T-cell (primary cell): ENCODE data around the gene HSDL2. TPM values are rescaled to one million over a fixed set of nuclear protein-coding genes. Genes with fewer than 3 reads are reported as not detected.
"Not testable (repeated sequence)": the region's sequence is repeated elsewhere in the genome, so short reads cannot be mapped to it uniquely, and the experiment has no call there.

ENCODE experiments used
- ATAC-seq, 4 experiments: fragments of 200-7000 bp in 3 of 4; fragments of 150-1000 bp in 1 of 4; cut with Tn5 transposase; replicated peaks in 1 of 4; 1 replicate in 3 of 4; 2 replicates in 1 of 4; pipeline ENCODE4 v1.10.0; 2021; ENCODE audit warnings: moderate library complexity in 3 of 4, mild to moderate bottlenecking in 2 of 4, moderate number of reproducible peaks in 1 of 4
- CTCF ChIA-PET, 2 donors: fragments of 300-600 bp; sonication (Branson Sonifier 250); formaldehyde crosslinking; loops; one replicate each; lab custom pipeline; 2022; ENCODE audit warnings: antibody characterized with exemption in 2 of 2; lab: Charles Lee
- POLR2A ChIA-PET, 2 donors: fragments of 300-600 bp; sonication (Branson Sonifier 250); formaldehyde crosslinking; loops; one replicate each; lab custom pipeline; 2022; ENCODE audit warnings: antibody characterized with exemption in 2 of 2; lab: Charles Lee
- DNase-seq, 35 experiments: peaks; one replicate each; pipeline versions ENCODE4 v3.0.0 to v3.0.0-alpha.2; 2013 to 2023
- H3K27ac ChIP-seq: one replicate; pipeline ENCODE4 v1.5.1; 2013; ENCODE audit warnings: low read length
- H3K27me3 ChIP-seq, 2 experiments: replicated peaks in 1 of 2; 1 replicate in 1 of 2; 2 replicates in 1 of 2; pipeline versions ENCODE4 v1.6.1 to v1.7.0; 2013; ENCODE audit warnings: low read length in 1 of 2, mixed read lengths in 1 of 2; ENCODE audit not compliant: control insufficient read depth in 2 of 2, insufficient read depth in 2 of 2; ENCODE audit errors: extremely low read depth in 1 of 2
- H3K36me3 ChIP-seq, 2 donors: 1 replicate in 1 of 2; 2 replicates in 1 of 2; pipeline versions ENCODE4 v1.6.1 to v1.7.0; 2013; ENCODE audit warnings: low read length in 1 of 2; ENCODE audit not compliant: control insufficient read depth in 2 of 2, insufficient read depth in 1 of 2; ENCODE audit errors: extremely low read depth in 1 of 2
- H3K4me1 ChIP-seq, 2 experiments: 1 replicate in 1 of 2; 2 replicates in 1 of 2; pipeline versions ENCODE4 v1.6.1 to v1.7.0; 2013; ENCODE audit warnings: low read length in 2 of 2, mixed read lengths in 1 of 2; ENCODE audit not compliant: insufficient read depth in 2 of 2, control insufficient read depth in 1 of 2; ENCODE audit errors: extremely low read depth in 1 of 2
- H3K4me3 ChIP-seq, 2 donors: 1 replicate in 1 of 2; 2 replicates in 1 of 2; pipeline versions ENCODE4 v1.5.1 to v1.7.0; 2013; ENCODE audit warnings: mild to moderate bottlenecking in 2 of 2, low read length in 1 of 2, moderate library complexity in 1 of 2; ENCODE audit not compliant: control insufficient read depth in 1 of 2; ENCODE audit errors: extremely low read depth in 1 of 2
- H3K9me3 ChIP-seq: 2 replicates; pipeline ENCODE4 v1.7.0; 2013
- H3K27ac Mint-ChIP-seq, 2 donors: one replicate each; pipeline ENCODE4 v1.8.0; 2020 to 2021; ENCODE audit warnings: mild to moderate bottlenecking in 2 of 2, mixed read lengths in 2 of 2
- H3K27me3 Mint-ChIP-seq, 2 donors: one replicate each; pipeline ENCODE4 v1.8.0; 2021 to 2022; ENCODE audit warnings: mixed read lengths in 2 of 2
- H3K36me3 Mint-ChIP-seq: one replicate; pipeline ENCODE4 v1.8.0; 2021; ENCODE audit warnings: mixed read lengths
- H3K4me1 Mint-ChIP-seq, 3 donors: one replicate each; pipeline ENCODE4 v1.8.0; 2020 to 2022; ENCODE audit warnings: mixed read lengths in 3 of 3, mild to moderate bottlenecking in 1 of 3
- H3K4me3 Mint-ChIP-seq, 3 donors: one replicate each; pipeline ENCODE4 v1.8.0; 2020 to 2022; ENCODE audit warnings: mild to moderate bottlenecking in 3 of 3, mixed read lengths in 3 of 3, moderate library complexity in 3 of 3
- H3K9me3 Mint-ChIP-seq, 3 donors: one replicate each; pipeline ENCODE4 v1.8.0; 2020 to 2022; ENCODE audit warnings: mixed read lengths in 3 of 3
- WGBS: methylation state at CpG from one replicate; pipeline ENCODE4 v1.1.5; 2013; ENCODE audit warnings: missing lambda C conversion rate; ENCODE audit not compliant: insufficient coverage; 5-methylcytosine and 5-hydroxymethylcytosine counted together
- total RNA-seq, 35 experiments: library from RNA in 6 of 35; stranded (reverse) in 6 of 35; fragments of 120-200 nt in 1 of 35; gene quantifications; one replicate each; pipeline versions ENCODE4 v1.2.1 to v1.2.4 and lab custom pipeline; 2013 to 2026

HSDL2 gene
- total RNA-seq, 5 donors from 2014 or later (not counting 1 experiment from before 2014, with no cell fraction given) = 9.1 to 11.8 (median 10.8) TPM

GRCh38 chr9:112512377-112512776, 132.5 kb downstream of the HSDL2 start:
- H3K4me3 Mint-ChIP-seq, ATAC-seq: not testable (repeated sequence)

DNA sequence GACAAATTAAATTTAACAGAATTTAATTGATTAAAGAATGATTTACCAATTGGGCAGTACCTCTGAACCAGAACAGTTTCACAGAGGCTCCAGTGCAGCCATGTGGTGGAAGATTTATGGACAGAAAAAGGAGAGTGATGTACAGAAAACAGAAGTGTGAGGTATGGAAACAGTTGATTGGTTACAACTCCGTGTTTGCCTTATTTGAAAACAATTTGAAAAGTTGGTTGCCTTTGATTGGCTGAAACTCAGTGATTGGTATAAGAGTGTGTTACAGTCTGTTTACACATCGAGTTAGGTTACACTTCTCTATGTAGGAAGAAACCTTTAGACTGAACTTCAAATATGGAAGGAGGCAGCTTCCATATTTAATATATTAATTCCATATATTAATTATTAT, 136.9 kb downstream of the HSDL2 start:
- CTCF ChIA-PET = no interaction called here
- no peaks in the 10 kb centered on the region for H3K4me1 ChIP-seq
- no peaks in the 10 kb centered on the region for H3K4me1 Mint-ChIP-seq
- H3K4me3 ChIP-seq = no peak overlapping the region
- no peak overlapping the region for H3K27ac Mint-ChIP-seq
- ATAC-seq (no peak), DNase-seq (no peak)
- H3K9me3 Mint-ChIP-seq = no peaks in the 10 kb centered on the region
- no peaks in the 10 kb centered on the region for H3K27me3 ChIP-seq
- H3K27me3 Mint-ChIP-seq = no peaks in the 10 kb centered on the region
- POLR2A ChIA-PET = no interaction called here
- no peaks in the 10 kb centered on the region for H3K9me3 ChIP-seq
- H3K27ac ChIP-seq = no peak overlapping the region
- no peaks in the 10 kb centered on the region for H3K36me3 Mint-ChIP-seq
- H3K36me3 ChIP-seq = no peaks in the 10 kb centered on the region
- 100% methylated on average over 1 of the region's 2 CpGs for WGBS
- no peak overlapping the region for H3K4me3 Mint-ChIP-seq

More at GRCh38 chr9:112512377-112512776, 132.5 kb downstream of the HSDL2 start:
- H3K36me3 Mint-ChIP-seq, H3K27ac Mint-ChIP-seq, H3K9me3 Mint-ChIP-seq, H3K4me1 Mint-ChIP-seq, H3K4me3 ChIP-seq, H3K27me3 ChIP-seq, DNase-seq, H3K27ac ChIP-seq, H3K9me3 ChIP-seq, H3K27me3 Mint-ChIP-seq, H3K4me1 ChIP-seq, CTCF ChIA-PET, H3K36me3 ChIP-seq: not testable (repeated sequence)
- whole genome bisulfite sequencing = no CpG with 5 or more reads among the region's 4 CpGs
- POLR2A ChIA-PET = interaction anchor here in 1 of 2 donors (0.7 kb wide), 1 partner anchor 28 kb away, joined by 4 read pairs; no protein-coding TSS in a partner anchor

DNA sequence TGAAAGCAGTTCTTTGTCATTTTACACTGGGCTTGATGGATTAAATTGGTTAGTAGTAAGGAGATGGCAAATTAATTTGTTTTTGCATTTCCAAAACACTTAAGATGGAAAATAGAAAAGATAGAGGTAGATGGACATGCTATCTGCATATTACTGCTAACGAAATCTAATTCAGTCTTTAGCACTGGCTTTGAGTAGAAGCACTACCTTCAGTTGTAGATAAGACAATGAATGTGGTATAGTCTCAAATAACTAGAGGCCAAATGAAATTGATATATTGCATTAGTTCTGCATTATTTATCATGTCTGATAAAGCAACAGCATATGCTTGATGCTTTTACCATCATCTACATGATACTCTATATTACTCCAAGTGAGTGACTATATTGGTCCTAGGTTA, 140.2 kb downstream of the HSDL2 start:
- ATAC-seq = no peak
- Mint-ChIP-seq H3K36me3 (no peaks in the 10 kb centered on the region), H3K4me3 (no peak overlapping the region), H3K27me3 (no peaks in the 10 kb centered on the region), H3K4me1 (no peaks in the 10 kb centered on the region), H3K9me3 (no peaks in the 10 kb centered on the region), H3K27ac (peak overlapping the region in 1 of 2 donors; percentile 44)
- CTCF ChIA-PET = no interaction called here
- Histone ChIP-seq H3K27me3 (no peaks in the 10 kb centered on the region), H3K9me3 (no peaks in the 10 kb centered on the region), H3K27ac (no peak overlapping the region), H3K4me1 (no peaks in the 10 kb centered on the region), H3K36me3 (no peaks in the 10 kb centered on the region), H3K4me3 (no peak overlapping the region)
- no peak for DNase-seq
- WGBS = no CpG with 5 or more reads among the region's 1 CpG
- POLR2A ChIA-PET = no interaction called here

DNA sequence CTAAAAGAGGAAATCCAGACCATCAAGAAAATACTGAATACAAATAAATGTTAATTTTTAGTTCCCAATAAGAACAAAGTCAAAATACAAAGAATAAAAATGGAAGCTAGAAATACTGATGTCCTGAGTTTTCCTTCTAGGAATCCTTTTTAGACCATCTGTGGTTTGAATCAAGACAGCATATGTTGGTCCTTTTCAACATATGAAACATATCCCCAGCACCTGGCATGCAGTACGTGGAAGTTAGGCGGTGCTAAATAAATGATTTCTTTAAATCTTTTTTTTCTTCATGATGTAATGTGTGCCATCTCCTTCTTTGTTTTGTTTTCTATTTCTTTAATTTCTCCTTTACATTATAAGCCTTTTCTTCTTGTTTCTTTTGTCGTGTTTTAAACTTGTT, 140.7 kb downstream of the HSDL2 start:
- Histone ChIP-seq H3K27me3 (no peaks in the 10 kb centered on the region), H3K27ac (no peak overlapping the region), H3K36me3 (no peaks in the 10 kb centered on the region), H3K4me1 (no peaks in the 10 kb centered on the region), H3K9me3 (no peaks in the 10 kb centered on the region), H3K4me3 (no peak overlapping the region)
- ChIA-PET POLR2A (interaction anchor here in 1 of 2 donors (0.5 kb wide), 1 partner anchor 382 kb away, joined by 6 read pairs; no protein-coding TSS in a partner anchor), CTCF (no interaction called here)
- DNase-seq (no peak), ATAC-seq (no peak)
- Mint-ChIP-seq H3K9me3 (no peaks in the 10 kb centered on the region), H3K4me3 (no peak overlapping the region), H3K27me3 (no peaks in the 10 kb centered on the region), H3K27ac (no peak overlapping the region), H3K4me1 (no peaks in the 10 kb centered on the region), H3K36me3 (no peaks in the 10 kb centered on the region)
- WGBS = no CpG with 5 or more reads among the region's 3 CpGs

Other genes with a start within 250 kb of the HSDL2 start
- gene SUSD1, start 204.8 kb upstream of the HSDL2 start, total RNA-seq = 10 to 100 TPM in 2 of 5 donors, 1 to 10 TPM in 3; 5.6 to 17.5 (median 7.9) TPM
- 100 to 1,000 TPM; 107 to 116 (median 109) TPM for gene PTBP3, start 46.5 kb upstream of the HSDL2 start, total RNA-seq
- 1 to 10 TPM; 4.6 to 6.4 (median 6.2) TPM for gene KIAA1958, start 106.7 kb downstream of the HSDL2 start, total RNA-seq